ENCODE data around the gene SRC. TPM values are rescaled to one million over a fixed set of nuclear protein-coding genes. Genes with fewer than 3 reads are reported as not detected.

Gene SRC
- total and polyA plus RNA-seq, 8 donors = 37.4 to 93.0 (median 71.5) TPM

DNA sequence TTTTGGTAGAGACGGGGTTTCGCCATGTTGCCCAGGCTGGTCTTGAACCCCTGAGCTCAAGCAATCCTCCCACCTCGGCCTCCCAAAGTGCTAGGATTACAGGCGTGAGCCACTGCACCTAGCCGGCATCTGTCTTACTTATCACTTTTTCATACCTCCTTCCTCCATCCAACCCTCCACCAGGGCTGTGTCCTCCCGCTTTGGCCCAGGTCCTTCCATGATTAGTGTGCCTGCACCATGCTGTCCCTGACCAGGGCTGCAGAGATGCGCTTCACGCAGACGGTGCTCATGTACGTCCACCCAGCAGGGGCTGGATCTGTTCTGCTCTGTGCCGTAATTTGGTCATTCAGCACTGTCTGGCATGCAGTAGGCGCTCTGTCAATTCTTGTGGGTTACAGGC, 85.8 kb downstream of the SRC start:
- intact Hi-C loops (cut with DNase I) = no loop called here
- TF ChIP-seq, protein P1, sequence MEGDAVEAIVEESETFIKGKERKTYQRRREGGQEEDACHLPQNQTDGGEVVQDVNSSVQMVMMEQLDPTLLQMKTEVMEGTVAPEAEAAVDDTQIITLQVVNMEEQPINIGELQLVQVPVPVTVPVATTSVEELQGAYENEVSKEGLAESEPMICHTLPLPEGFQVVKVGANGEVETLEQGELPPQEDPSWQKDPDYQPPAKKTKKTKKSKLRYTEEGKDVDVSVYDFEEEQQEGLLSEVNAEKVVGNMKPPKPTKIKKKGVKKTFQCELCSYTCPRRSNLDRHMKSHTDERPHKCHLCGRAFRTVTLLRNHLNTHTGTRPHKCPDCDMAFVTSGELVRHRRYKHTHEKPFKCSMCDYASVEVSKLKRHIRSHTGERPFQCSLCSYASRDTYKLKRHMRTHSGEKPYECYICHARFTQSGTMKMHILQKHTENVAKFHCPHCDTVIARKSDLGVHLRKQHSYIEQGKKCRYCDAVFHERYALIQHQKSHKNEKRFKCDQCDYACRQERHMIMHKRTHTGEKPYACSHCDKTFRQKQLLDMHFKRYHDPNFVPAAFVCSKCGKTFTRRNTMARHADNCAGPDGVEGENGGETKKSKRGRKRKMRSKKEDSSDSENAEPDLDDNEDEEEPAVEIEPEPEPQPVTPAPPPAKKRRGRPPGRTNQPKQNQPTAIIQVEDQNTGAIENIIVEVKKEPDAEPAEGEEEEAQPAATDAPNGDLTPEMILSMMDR (IDR thresholded peaks at IDR 0.05) = no peak
- H3K27me3 ChIP-seq = peaks cover 0 to 18% of the 10 kb centered on the region in 2 donors
- H3K27ac ChIP-seq = no peak overlapping the region
- H3K4me3 ChIP-seq = no peak overlapping the region
- no peaks in the 10 kb centered on the region for H3K36me3 ChIP-seq
- ATAC-seq (no peak), DNase-seq (no peak)
- H3K9me3 ChIP-seq = no peaks in the 10 kb centered on the region
- no peaks in the 10 kb centered on the region for H3K4me1 ChIP-seq

DNA sequence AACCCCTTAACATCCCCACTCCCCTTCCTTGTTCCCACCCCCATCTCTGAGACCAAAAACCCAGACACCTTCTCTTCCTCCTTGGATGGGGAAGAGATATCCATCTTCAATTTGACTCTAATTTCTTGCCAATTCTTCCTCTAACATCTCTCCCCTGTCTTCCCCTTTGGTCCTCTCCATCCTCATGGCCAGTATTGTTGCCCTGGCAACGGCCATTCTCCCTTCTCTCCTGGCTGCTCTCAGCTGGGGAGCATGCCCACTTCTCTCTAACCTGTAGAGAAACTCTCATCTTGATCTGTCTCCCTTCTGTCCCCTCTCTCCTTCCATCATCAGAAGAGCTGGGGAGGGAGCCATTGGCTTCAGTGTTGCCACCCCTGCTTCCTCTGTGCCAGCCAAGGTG, 86.7 kb downstream of the SRC start:
- DNase-seq (no peak), ATAC-seq (no peak)
- H3K36me3 ChIP-seq = no peaks in the 10 kb centered on the region
- no peaks in the 10 kb centered on the region for H3K9me3 ChIP-seq
- no peak overlapping the region for H3K4me3 ChIP-seq
- no peak overlapping the region for H3K27ac ChIP-seq
- H3K27me3 ChIP-seq = peaks cover 0 to 18% of the 10 kb centered on the region in 2 donors
- no peaks in the 10 kb centered on the region for H3K4me1 ChIP-seq
- TF ChIP-seq, protein P1 (IDR thresholded peaks at IDR 0.05) = no peak
- intact Hi-C loops (cut with DNase I) = no loop called here

DNA sequence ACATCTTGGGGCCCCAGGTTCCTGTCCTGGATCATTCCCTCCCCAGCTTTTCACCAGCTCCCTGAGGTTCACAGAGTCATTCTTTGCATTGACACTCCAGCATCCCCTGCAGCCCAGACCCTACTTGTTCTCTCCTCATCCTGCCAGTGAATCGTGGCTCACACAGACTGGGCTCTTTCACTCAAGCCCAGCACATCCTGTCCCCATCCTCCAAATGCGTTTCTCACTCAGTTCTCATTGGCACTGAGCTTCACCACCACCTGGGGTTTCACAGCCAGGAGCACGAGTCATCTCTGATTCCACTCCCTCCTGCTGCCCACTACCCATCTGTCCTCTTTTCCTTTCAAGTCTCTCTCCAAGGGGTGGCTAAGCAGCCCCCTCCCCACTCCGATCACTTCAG, 89.7 kb downstream of the SRC start:
- no peak for DNase-seq
- intact Hi-C loops (cut with DNase I) = no loop called here

DNA sequence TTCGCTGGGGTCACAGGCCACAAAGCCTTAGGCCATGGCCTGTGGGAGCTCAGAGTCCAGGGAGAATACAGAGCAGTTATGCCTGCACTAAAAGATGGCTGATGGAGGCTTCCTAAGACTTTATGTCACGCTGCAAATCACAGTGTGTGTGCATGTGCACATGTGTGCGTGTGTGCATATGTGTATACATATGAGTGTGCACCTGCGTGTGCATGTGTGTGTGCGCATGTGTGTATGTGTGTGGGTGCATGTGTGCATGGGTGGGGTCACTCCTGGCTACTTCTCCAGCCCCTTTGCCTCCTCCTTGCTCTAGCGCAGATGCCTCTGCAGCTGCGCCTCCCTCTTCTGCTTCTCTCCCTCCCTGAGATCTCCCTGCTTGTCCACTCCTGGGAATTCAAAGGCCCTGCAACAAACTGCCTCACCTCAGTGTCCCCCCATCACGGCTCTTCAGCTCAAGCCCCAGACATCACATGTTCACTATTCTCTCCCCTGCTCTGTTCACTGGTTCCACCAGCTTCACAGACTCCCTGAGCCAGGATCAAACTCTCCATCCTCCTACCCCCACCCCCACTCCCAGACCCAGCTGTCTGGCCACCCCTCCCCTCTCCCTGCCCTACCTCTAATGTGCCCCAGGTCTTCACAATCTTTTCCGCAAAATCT, 90.7 kb downstream of the SRC start:
- DNase-seq (no peak), ATAC-seq (no peak)
- Histone ChIP-seq H3K4me1 (no peaks in the 10 kb centered on the region), H3K36me3 (no peaks in the 10 kb centered on the region), H3K9me3 (no peaks in the 10 kb centered on the region), H3K4me3 (no peak overlapping the region), H3K27me3 (peaks cover 0 to 13% of the 10 kb centered on the region in 2 donors), H3K27ac (no peak overlapping the region)
- TF ChIP-seq, protein P1 (IDR thresholded peaks at IDR 0.05) = no peak
- intact Hi-C loops (cut with DNase I) = no loop called here

More for the DNA sequence above, 89.7 kb downstream of the SRC start:
- H3K27me3 ChIP-seq = peaks cover 0 to 18% of the 10 kb centered on the region in 2 donors
- no peaks in the 10 kb centered on the region for H3K9me3 ChIP-seq
- H3K4me3 ChIP-seq = no peak overlapping the region
- H3K36me3 ChIP-seq = no peaks in the 10 kb centered on the region
- no peak for ATAC-seq
- H3K4me1 ChIP-seq = no peaks in the 10 kb centered on the region
- TF ChIP-seq, protein P1 (IDR thresholded peaks at IDR 0.05) = no peak
- H3K27ac ChIP-seq = no peak overlapping the region

DNA sequence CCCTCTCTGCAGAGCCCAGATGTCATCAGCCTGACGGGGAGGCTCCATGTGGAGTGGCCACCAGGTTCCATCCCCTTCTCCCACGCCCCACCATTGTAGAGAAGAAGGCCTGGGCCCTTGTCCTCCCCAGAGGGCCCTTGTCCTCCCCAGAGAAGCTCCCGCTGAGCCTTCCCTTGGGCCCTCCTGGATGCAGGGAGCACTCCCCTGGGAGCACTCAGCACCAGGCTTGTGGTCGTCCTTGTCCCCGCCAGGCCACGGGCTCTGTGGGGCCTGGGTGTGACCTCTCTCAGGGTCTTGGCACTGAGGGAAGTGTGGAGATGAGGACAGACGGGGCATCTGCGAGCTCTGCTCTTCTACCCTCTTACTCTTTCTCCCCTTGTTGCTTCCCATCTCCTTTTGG, 91.7 kb downstream of the SRC start:
- ATAC-seq = no peak
- intact Hi-C loops (cut with DNase I) = no loop called here
- no peaks in the 10 kb centered on the region for H3K4me1 ChIP-seq
- H3K27me3 ChIP-seq = peaks cover 0 to 8% of the 10 kb centered on the region in 2 donors
- no peak overlapping the region for H3K4me3 ChIP-seq
- DNase-seq = no peak
- TF ChIP-seq, protein P1 (IDR thresholded peaks at IDR 0.05) = no peak
- no peaks in the 10 kb centered on the region for H3K36me3 ChIP-seq
- H3K27ac ChIP-seq = no peak overlapping the region
- no peaks in the 10 kb centered on the region for H3K9me3 ChIP-seq
